Fibroblast of lung (primary cell): ENCODE measurements around the gene FBXO31.

ENCODE experiments used
- CTCF ChIP-seq, 2 donors: IDR thresholded peaks in 1 of 2; conservative IDR thresholded peaks in 1 of 2; 1 replicate in 1 of 2; 2 replicates in 1 of 2; pipeline ENCODE4 v1.5.1; 2011 to 2012; ENCODE audit warnings: low read length in 2 of 2, control low read depth in 1 of 2, inconsistent platforms in 1 of 2, low read depth in 1 of 2, mild to moderate bottlenecking in 1 of 2
- EZH2 ChIP-seq: IDR thresholded peaks from 2 replicates; pipeline ENCODE4 v1.5.1; 2012; ENCODE audit warnings: low read length, control low read depth, mild to moderate bottlenecking; ENCODE audit errors: missing control alignments

- TF ChIP-seq CTCF (conservative IDR thresholded peaks at IDR 0.05 in 1 of 2, IDR thresholded peaks at IDR 0.05 in 1 of 2; ENCODE audit: low read depth in 1 of 2, low read length in 2 of 2) (no peak), EZH2 (no peak)
Observed at GRCh38 chr16:87393680-87394055, 10.1 kb upstream of the FBXO31 start.
